T47D (cell line): ENCODE results near the gene NPAS3.

ENCODE experiments used
- DNase-seq, 2 experiments: peaks; one replicate each; pipeline versions ENCODE4 v3.0.0 to v3.0.0-alpha.2; 2011 to 2012; ENCODE audit warnings: low read depth in 1 of 2, low spot score in 1 of 2
- JUND ChIP-seq: IDR thresholded peaks from 2 replicates; pipeline ENCODE4 v1.6.1; 2012; ENCODE audit warnings: low read depth
- in situ Hi-C: cut with HindIII; loops from 2 replicates; pipeline ENCODE4 v1.10.0; 2016; ENCODE audit warnings: low sequenced_read_pairs, low pct_unique_long_range_greater_than_20kb

NPAS3 gene

DNA sequence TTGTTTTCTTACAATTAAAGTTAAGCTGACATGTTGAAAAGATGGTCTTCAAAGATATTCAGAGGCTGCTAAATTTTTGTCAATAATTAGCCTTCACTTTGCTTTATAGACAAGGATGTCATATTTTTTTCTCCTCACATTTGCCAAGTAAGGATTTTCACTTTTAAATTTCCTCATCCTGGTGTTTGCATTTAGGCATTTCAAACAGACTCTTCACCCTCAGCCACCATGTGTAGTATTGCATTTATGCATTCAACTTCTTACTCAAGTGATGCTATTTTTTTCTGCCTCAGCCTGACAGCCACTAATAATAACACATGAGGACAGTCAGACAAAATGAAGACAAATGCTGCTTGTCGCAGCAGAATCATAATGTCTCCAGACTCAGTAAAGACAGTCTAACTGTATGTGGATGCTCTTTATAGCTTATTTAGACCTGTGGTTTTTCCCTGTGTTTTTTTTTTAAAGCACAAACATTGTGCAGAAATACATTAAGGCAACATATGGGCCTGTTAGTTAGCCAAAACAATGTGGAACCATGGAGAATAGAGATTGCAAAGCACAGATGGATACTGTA lies 481.5 kb downstream of the NPAS3 start:
- no peak for TF ChIP-seq JUND
- in situ Hi-C loops = no loop called here
- no peak for DNase-seq

DNA sequence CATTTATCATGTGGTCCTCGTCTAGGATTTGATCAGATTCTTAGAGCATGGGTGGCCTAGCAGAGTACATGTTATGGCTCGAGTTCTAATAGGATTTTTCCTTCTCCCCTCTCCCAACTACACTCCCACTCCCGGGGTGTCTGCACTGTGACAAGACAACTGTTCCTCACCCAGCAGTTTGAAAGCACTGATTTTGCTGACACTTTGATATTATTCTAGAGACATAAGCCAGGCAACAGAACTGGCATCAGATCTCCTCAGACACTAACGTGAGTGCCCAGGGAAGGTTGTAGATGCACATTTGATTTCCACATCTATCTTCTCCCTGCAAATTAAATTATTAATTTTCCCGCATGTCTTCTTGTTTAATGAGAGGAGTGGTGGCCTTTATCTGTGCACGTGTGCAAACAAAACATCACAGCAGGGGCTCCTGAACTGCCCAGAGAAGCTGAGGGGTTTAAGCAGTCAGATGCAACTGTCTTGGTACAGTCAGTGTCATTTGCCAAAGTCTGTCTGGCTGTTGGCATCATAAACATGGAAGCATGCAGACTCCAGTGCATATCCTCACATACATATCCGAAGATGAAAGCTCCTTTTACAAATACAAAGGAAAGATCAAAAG lies 491.8 kb downstream of the NPAS3 start:
- in situ Hi-C loops = no loop called here
- TF ChIP-seq JUND = no peak
- no peak for DNase-seq

DNA sequence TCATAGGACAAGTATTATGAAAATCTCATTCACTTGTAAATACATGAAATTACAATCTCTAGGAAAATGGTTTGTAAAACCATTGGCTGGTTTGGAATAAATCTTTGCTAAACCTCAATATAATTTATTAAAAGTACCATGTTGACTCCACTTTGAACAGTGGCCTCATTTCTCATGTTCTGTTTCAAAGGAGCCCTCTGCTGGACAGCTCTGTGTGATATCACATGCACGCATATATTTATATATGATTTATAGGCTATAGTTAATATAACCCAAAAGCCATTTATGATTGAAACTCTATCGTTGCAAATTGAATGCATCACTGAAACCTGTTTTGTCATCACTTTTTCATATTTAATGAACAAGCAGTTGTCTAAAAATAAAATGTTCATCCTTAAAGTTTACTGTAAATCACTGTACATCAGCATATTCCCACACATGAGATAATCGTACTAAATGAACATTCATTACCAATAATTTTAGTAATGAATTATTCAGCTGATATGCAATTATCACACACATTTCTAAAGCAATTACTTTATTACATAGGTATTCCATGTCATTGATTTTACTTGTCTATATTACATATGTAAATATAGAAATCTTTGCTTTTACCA lies 493.8 kb downstream of the NPAS3 start:
- peak; percentile 18 to 67 for DNase-seq
- in situ Hi-C loops = no loop called here
- TF ChIP-seq JUND = no peak

DNA sequence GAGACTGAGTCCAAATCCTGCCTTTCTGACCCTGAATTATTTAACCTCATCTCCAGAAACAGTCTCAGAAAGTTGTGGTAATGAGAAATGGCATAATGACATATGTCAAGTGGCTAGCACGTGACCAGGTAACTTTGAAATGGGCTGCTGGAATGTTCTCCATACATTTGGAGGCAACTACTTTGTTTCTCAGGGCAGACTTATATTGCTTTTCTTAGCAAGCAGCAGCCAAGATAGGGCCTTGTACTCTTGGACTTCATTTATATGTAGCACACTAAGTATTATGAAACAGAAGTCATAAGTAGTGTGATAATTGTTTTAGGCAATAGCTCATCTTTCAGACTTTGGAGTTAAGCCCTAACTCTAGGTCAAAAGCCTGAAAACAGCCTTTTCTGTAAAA lies 494.7 kb downstream of the NPAS3 start:
- TF ChIP-seq JUND = no peak

DNA sequence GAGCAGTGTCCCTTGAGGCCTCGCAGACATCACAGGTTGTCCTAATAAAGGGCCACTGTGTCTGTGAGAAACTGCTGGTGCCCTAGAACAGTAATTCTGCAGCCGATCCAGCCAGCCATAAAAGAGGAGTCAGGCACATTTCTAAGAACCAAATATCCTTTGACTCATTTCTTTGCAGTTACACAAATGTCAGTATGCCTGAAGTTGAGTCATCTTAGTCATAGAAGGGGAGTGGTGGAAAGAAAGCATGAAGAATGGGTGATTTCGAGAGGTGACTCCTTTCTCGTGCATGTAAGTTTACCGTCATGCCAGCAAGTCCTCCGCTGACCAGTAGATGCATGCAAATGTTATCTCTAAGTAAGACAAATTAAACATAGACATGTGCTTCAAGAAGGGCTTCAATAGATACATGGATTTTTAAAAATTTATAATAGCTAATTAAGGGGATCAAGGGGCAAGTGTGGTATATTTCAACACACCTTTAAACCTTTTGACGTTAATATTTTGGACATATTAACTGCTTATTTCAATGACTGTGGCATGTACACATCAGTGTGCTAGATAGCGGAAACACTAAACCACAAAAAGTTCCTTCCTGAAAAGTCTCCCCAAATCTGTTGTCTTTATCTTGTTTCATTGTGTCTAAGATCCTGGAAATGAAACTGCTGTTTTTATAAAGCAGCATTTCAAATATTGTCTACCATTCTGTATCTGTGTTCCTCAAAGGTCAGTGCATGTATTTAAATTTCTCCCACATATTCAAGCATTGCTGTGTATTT lies 497.4 kb downstream of the NPAS3 start:
- DNase-seq = no peak
- in situ Hi-C loops = no loop called here
- TF ChIP-seq JUND = no peak

More for the DNA sequence above, 494.7 kb downstream of the NPAS3 start:
- DNase-seq = no peak
- in situ Hi-C loops = no loop called here

DNA sequence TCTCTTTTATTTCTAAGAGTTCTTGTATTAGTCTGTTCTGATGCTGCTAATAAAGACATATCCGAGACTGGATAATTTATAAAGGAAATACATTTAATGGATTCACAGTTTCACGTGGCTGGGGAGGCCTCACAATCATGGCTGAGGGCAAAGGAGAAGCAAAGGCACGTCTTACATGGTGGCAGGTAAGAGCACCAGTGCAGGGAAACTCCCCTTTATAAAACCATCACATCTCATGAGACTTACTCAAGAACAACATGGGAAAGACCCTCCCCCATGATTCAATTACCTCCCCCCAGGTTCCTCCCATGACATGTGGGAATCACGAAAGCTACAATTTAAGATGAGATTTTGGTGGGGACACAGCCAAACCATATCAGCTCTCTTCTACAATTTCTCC lies 503.0 kb downstream of the NPAS3 start:
- no peak for DNase-seq
- in situ Hi-C loops = no loop called here
- no peak for TF ChIP-seq JUND

DNA sequence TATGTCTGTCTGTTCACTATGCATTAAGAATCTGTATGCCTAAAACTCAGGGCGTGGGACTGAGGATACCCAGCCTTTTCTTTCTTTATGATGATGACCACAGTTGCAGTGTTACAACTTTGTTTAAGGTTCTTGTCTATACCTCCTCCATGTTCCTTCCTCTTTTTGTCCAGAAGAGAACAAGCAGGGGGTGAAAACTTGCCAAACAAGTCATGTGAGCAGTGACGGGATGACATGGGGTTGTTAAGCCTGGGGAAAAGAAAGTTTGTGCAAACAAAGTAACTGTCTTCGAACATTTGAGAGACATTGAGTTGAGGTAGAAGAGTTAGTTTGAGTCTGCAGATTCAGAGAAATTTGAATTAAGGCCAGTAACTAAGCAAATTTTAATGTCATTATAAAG lies 505.5 kb downstream of the NPAS3 start:
- in situ Hi-C loops = no loop called here
- peak in 1 of 2 experiments; percentile 6 for DNase-seq

DNA sequence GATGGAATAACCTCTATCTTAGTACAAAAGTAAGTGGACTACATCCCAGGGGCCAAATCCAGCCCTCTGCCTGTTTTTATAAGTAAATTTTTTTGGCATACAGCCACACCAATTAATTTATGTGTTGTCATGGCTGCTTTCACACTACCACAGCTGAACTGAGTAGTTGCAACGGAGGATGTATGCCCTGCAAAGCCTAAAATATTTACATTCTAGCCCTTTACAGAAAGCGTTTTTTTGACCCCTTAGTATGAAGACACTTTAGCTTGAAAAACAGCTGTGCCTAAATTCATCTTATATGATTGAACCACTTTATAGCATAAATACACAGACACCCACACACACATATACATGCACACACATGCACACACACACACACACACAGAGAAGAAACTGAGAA lies 510.6 kb downstream of the NPAS3 start:
- TF ChIP-seq JUND = no peak
- no peak for DNase-seq
- in situ Hi-C loops = no loop called here

More for the DNA sequence above, 505.5 kb downstream of the NPAS3 start:
- no peak for TF ChIP-seq JUND

DNA sequence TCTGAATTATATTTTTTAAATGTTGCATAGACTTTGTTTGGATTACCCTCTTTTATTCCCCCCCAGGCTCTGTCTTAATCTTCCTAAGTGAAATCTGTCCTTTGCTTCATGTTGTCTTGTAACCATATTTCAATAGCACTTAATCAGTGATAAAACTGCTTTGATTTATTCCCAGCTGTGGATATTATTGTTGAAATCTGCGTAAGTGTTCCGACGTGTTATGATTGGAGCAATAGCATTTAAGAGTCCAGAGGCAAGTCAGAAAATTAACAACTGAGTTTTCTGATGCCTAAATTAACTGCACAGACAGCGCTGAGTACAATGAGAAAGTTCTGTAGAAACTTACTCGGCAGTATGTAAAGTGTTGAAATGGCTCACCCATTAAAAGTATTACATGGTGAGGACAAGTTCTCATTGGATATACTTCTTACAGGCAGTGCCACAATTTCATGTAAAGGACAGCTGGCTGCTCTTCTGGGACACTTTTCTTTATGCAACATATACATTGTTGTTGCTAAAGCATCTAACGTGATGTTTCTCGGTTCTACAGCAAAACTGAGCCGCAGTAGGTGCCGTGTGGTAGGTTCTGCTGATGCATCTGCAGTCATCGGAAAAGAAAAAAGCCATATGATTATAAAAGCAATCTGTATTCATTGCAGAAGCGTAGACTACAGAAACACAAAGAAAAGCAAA lies 511.2 kb downstream of the NPAS3 start:
- in situ Hi-C loops = no loop called here
- no peak for DNase-seq
- TF ChIP-seq JUND = no peak

DNA sequence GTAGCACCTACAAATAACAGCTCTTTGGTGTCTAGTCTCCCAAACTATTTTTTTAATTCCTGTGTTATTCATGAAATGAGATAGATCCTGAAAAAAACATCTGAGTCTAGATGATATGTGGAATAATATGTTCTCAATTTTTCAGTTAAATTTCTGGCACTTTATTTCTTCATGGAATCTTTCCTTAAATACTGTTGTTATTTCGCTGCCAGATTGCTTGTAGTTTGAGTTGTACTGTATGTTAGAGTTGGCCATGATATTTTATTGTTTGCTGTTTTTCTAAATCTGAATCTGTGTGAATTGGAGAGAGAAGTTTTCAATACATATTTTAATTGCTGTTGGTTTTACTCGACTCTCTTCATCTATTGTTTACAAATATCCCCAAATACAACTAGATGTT lies 511.7 kb downstream of the NPAS3 start:
- in situ Hi-C loops = no loop called here
- TF ChIP-seq JUND = no peak
- DNase-seq = no peak

DNA sequence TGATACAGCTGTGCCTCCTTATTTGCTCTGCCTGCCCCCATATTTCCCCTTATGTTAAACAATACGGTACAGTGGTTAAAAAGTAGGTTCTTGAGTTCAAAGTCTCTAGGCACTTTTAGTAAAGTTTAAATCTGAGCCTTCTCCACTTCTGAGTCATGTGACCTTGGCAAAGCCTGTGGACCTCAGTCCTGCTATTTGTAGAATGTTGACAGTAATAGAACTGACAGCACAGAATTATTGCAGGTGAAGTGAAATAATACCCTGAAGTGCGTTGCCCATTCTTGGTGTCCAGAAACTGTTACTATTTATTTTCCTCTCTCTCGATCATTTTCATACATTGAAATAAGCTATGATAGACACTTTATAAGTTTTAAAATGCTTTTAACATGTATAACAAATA lies 512.5 kb downstream of the NPAS3 start:
- no peak for DNase-seq
- TF ChIP-seq JUND = no peak
- in situ Hi-C loops = no loop called here

DNA sequence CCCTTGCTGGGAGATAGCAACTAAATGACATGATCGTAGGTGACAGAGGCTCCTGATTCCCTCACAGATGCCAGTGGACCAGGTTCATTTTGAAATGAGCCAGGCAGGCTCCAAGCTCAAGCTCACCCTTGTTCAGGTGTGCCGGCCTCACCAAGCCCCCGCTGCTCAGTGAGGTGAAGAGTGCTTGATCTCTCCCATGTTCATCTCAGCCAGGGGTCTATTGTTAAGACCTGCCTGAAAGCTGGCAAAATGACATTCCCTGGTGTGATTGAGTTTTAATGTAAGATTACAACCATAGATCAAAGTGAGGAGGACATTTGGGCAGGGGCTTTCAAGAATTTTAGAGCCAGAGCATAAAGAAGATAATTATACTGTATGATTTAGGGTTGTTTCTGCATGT lies 514.3 kb downstream of the NPAS3 start:
- in situ Hi-C loops = no loop called here
- no peak for TF ChIP-seq JUND
- no peak for DNase-seq
